ENCODE results near the gene VPS13D.
"Not testable (repeated sequence)": the region's sequence is repeated elsewhere in the genome, so short reads cannot be mapped to it uniquely, and the experiment has no call there.

Gene VPS13D

GRCh38 chr1:12506281-12507280 lies 276.8 kb downstream of the VPS13D start:
- in situ Hi-C loops (cut with MboI; ENCODE audit: low sequenced_read_pairs) = no loop called here

GRCh38 chr1:12507631-12508030 lies 277.8 kb downstream of the VPS13D start:
- in situ Hi-C loops (cut with MboI; ENCODE audit: low sequenced_read_pairs) = no loop called here

GRCh38 chr1:12508849-12509248 lies 279.0 kb downstream of the VPS13D start:
- in situ Hi-C loops (cut with MboI; ENCODE audit: low sequenced_read_pairs) = no loop called here

- in situ Hi-C loops (cut with MboI; ENCODE audit: low sequenced_read_pairs) = no loop called here
Observed at GRCh38 chr1:12511128-12511484, 281.3 kb downstream of the VPS13D start.

- in situ Hi-C loops (cut with MboI; ENCODE audit: low sequenced_read_pairs) = no loop called here
Observed at GRCh38 chr1:12511516-12512468, 282.0 kb downstream of the VPS13D start.

- in situ Hi-C loops (cut with MboI; ENCODE audit: low sequenced_read_pairs) = no loop called here
Observed at GRCh38 chr1:12513181-12513580, 283.4 kb downstream of the VPS13D start.

GRCh38 chr1:12514590-12514989 lies 284.8 kb downstream of the VPS13D start:
- in situ Hi-C loops (cut with MboI; ENCODE audit: low sequenced_read_pairs) = no loop called here

GRCh38 chr1:12515234-12515633 lies 285.4 kb downstream of the VPS13D start:
- in situ Hi-C loops (cut with MboI; ENCODE audit: low sequenced_read_pairs) = no loop called here

- in situ Hi-C loops (cut with MboI; ENCODE audit: low sequenced_read_pairs) = no loop called here
Observed at GRCh38 chr1:12516741-12517140, 286.9 kb downstream of the VPS13D start.

GRCh38 chr1:12518931-12519692 lies 289.3 kb downstream of the VPS13D start:
- in situ Hi-C loops (cut with MboI; ENCODE audit: low sequenced_read_pairs) = no loop called here

GRCh38 chr1:12519693-12520364 lies 290.0 kb downstream of the VPS13D start:
- in situ Hi-C loops (cut with MboI; ENCODE audit: low sequenced_read_pairs) = no loop called here

- in situ Hi-C loops (cut with MboI; ENCODE audit: low sequenced_read_pairs) = no loop called here
Observed at GRCh38 chr1:12521096-12521495, 291.3 kb downstream of the VPS13D start.

- in situ Hi-C loops (cut with MboI; ENCODE audit: low sequenced_read_pairs) = not testable (repeated sequence)
Observed at GRCh38 chr1:12522780-12523179, 292.9 kb downstream of the VPS13D start.

GRCh38 chr1:12524266-12524665 lies 294.4 kb downstream of the VPS13D start:
- in situ Hi-C loops (cut with MboI; ENCODE audit: low sequenced_read_pairs) = no loop called here

- in situ Hi-C loops (cut with MboI; ENCODE audit: low sequenced_read_pairs) = no loop called here
Observed at GRCh38 chr1:12525311-12526181, 295.7 kb downstream of the VPS13D start.

- in situ Hi-C loops (cut with MboI; ENCODE audit: low sequenced_read_pairs) = no loop called here
Observed at GRCh38 chr1:12527564-12527963, 297.7 kb downstream of the VPS13D start.

- in situ Hi-C loops (cut with MboI; ENCODE audit: low sequenced_read_pairs) = no loop called here
Observed at GRCh38 chr1:12528021-12528852, 298.4 kb downstream of the VPS13D start.

- in situ Hi-C loops (cut with MboI; ENCODE audit: low sequenced_read_pairs) = no loop called here
Observed at GRCh38 chr1:12529640-12530174, 299.9 kb downstream of the VPS13D start.
